ENCODE results near the gene THBS4.
"Not testable (repeated sequence)": the region's sequence is repeated elsewhere in the genome, so short reads cannot be mapped to it uniquely, and the experiment has no call there.

Gene THBS4

GRCh38 chr5:80077051-80077714, 42.0 kb downstream of the THBS4 start:
- DNase-seq, result no peak

- no peak for DNase-seq
These were observed 43.8 kb downstream of the THBS4 start for GRCh38 chr5:80078921-80079320.

GRCh38 chr5:80082281-80082680, 47.1 kb downstream of the THBS4 start:
- no peak for DNase-seq

- DNase-seq, result peak; percentile 75 to 78
These were observed 47.6 kb downstream of the THBS4 start for GRCh38 chr5:80082731-80083100.

- peak; percentile 23 to 92 for DNase-seq
These were observed 48.1 kb downstream of the THBS4 start for GRCh38 chr5:80083101-80083890.

GRCh38 chr5:80090884-80091166, 55.7 kb downstream of the THBS4 start:
- DNase-seq, result no peak

- DNase-seq, result peak in 1 of 2 donors; percentile 73
These were observed 56.6 kb downstream of the THBS4 start for GRCh38 chr5:80091792-80092192.

GRCh38 chr5:80092486-80093107, 57.4 kb downstream of the THBS4 start:
- DNase-seq, result no peak

GRCh38 chr5:80093796-80094195, 58.6 kb downstream of the THBS4 start:
- no peak for DNase-seq

- no peak for DNase-seq
These were observed 59.1 kb downstream of the THBS4 start for GRCh38 chr5:80094236-80094738.

GRCh38 chr5:80097451-80097850, 62.3 kb downstream of the THBS4 start:
- DNase-seq, result no peak

GRCh38 chr5:80101993-80102392, 66.8 kb downstream of the THBS4 start:
- DNase-seq, result no peak

- no peak for DNase-seq
These were observed 68.2 kb downstream of the THBS4 start for GRCh38 chr5:80103371-80103770.

- DNase-seq, result no peak
These were observed 70.7 kb downstream of the THBS4 start for GRCh38 chr5:80105698-80106439.

GRCh38 chr5:80106916-80107315, 71.8 kb downstream of the THBS4 start:
- DNase-seq, result no peak

GRCh38 chr5:80109646-80110478, 74.7 kb downstream of the THBS4 start:
- DNase-seq, result peak; percentile 11 to 36

- DNase-seq, result not testable (repeated sequence)
These were observed 76.3 kb downstream of the THBS4 start for GRCh38 chr5:80111376-80111990.

GRCh38 chr5:80114860-80115259, 79.7 kb downstream of the THBS4 start:
- DNase-seq, result no peak

- DNase-seq, result no peak
These were observed 80.9 kb downstream of the THBS4 start for GRCh38 chr5:80116000-80116399.

- DNase-seq, result no peak
These were observed 81.3 kb downstream of the THBS4 start for GRCh38 chr5:80116465-80116864.

- no peak for DNase-seq
These were observed 82.3 kb downstream of the THBS4 start for GRCh38 chr5:80117446-80117845.

- DNase-seq, result no peak
These were observed 84.2 kb downstream of the THBS4 start for GRCh38 chr5:80119372-80119771.
